SK-N-SH treated with all-trans-retinoic acid at 6 μM for 48 hours (cell line): Measurements from ENCODE around the gene TYW1B.
"Not testable (repeated sequence)": the region's sequence is repeated elsewhere in the genome, so short reads cannot be mapped to it uniquely, and the experiment has no call there.

Experiments
- ARNTL ChIP-seq: fragments of 450-650 bp; formaldehyde crosslinking; IDR thresholded peaks from 2 replicates; pipeline ENCODE4 v1.5.0; 2020; ENCODE audit warnings: low read depth, mild to moderate bottlenecking, moderate library complexity, borderline replicate concordance
- CSDC2 ChIP-seq: fragments of 250-450 bp; sonication (Bioruptor Pico); IDR thresholded peaks from 2 replicates; pipeline ENCODE4 v1.5.0; 2020; ENCODE audit warnings: mild to moderate bottlenecking, moderate library complexity
- GLIS3 ChIP-seq: fragments of 250-450 bp; sonication (Bioruptor Pico); IDR thresholded peaks from 2 replicates; pipeline ENCODE4 v1.5.0; 2020; ENCODE audit warnings: mild to moderate bottlenecking, moderate library complexity
- OSR1 ChIP-seq: fragments of 250-450 bp; sonication (Bioruptor Pico); IDR thresholded peaks from 2 replicates; pipeline ENCODE4 v1.8.0; 2022; ENCODE audit warnings: moderate library complexity, mild to moderate bottlenecking, inconsistent platforms
- RARB ChIP-seq: fragments of 250-450 bp; sonication (Bioruptor Pico); IDR thresholded peaks from 2 replicates; pipeline ENCODE4 v1.8.0; 2021; ENCODE audit warnings: mild to moderate bottlenecking, moderate library complexity
- TCF4 ChIP-seq: fragments of 250-450 bp; sonication (Bioruptor Pico); IDR thresholded peaks from 2 replicates; pipeline ENCODE4 v1.8.0; 2021; ENCODE audit warnings: mild to moderate bottlenecking, moderate library complexity, borderline replicate concordance
- ZFP3 ChIP-seq: fragments of 250-450 bp; sonication (Bioruptor Pico); IDR thresholded peaks from 2 replicates; pipeline ENCODE4 v1.5.0; 2020; ENCODE audit warnings: mild to moderate bottlenecking, moderate library complexity
- ZFP30 ChIP-seq: fragments of 450-650 bp; formaldehyde crosslinking; IDR thresholded peaks from 2 replicates; pipeline ENCODE4 v1.5.0; 2022; ENCODE audit warnings: mild to moderate bottlenecking, moderate library complexity
- ZNF565 ChIP-seq: fragments of 450-650 bp; formaldehyde crosslinking; conservative IDR thresholded peaks from 2 replicates; pipeline ENCODE4 v1.5.0; 2020; ENCODE audit warnings: low read depth, mild to moderate bottlenecking, moderate library complexity
- TF ChIP-seq, protein P1 (sequence below): fragments of 250-450 bp; sonication (Bioruptor Pico); IDR thresholded peaks from 2 replicates; pipeline ENCODE4 v1.8.0; 2021; ENCODE audit warnings: low read depth, mild to moderate bottlenecking, moderate library complexity, borderline replicate concordance
- TF ChIP-seq, protein P2 (sequence below): fragments of 250-450 bp; sonication (Bioruptor Pico); IDR thresholded peaks from 2 replicates; pipeline ENCODE4 v1.8.0; 2020; ENCODE audit warnings: mild to moderate bottlenecking, moderate library complexity, borderline replicate concordance
- TF ChIP-seq, protein P3 (sequence below): fragments of 250-450 bp; sonication (Bioruptor Pico); IDR thresholded peaks from 2 replicates; pipeline ENCODE4 v1.5.1; 2021; ENCODE audit warnings: mild to moderate bottlenecking, moderate library complexity
- TF ChIP-seq, protein P4 (sequence below): fragments of 250-450 bp; sonication (Bioruptor Pico); IDR thresholded peaks from 2 replicates; pipeline ENCODE4 v1.5.1; 2020; ENCODE audit warnings: low read depth, mild to moderate bottlenecking, moderate library complexity

DNA sequence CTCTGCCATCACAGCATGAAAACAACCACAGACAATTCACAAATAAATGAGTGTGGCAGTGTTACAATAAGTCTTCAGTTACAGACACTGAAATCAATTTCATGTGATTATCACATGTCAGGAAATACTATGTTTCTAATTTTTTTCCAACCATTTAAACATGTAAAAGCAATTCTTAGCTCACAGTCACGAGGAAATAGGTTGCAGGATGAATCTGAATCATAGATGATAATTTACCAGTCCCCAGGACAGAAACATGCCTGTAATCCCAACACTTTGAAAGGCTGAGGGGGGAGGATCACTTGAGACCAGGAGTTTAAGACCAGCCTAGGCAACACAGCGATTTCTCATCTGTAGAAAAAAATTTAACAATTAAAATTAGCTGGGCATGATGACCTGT is 283.5 kb downstream of the TYW1B start:
- TF ChIP-seq, protein P1, sequence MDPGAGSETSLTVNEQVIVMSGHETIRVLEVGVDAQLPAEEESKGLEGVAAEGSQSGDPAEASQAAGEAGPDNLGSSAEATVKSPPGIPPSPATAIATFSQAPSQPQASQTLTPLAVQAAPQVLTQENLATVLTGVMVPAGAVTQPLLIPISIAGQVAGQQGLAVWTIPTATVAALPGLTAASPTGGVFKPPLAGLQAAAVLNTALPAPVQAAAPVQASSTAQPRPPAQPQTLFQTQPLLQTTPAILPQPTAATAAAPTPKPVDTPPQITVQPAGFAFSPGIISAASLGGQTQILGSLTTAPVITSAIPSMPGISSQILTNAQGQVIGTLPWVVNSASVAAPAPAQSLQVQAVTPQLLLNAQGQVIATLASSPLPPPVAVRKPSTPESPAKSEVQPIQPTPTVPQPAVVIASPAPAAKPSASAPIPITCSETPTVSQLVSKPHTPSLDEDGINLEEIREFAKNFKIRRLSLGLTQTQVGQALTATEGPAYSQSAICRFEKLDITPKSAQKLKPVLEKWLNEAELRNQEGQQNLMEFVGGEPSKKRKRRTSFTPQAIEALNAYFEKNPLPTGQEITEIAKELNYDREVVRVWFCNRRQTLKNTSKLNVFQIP (CRISPR knock-in tag): not testable (repeated sequence)
- TF ChIP-seq, protein P2, sequence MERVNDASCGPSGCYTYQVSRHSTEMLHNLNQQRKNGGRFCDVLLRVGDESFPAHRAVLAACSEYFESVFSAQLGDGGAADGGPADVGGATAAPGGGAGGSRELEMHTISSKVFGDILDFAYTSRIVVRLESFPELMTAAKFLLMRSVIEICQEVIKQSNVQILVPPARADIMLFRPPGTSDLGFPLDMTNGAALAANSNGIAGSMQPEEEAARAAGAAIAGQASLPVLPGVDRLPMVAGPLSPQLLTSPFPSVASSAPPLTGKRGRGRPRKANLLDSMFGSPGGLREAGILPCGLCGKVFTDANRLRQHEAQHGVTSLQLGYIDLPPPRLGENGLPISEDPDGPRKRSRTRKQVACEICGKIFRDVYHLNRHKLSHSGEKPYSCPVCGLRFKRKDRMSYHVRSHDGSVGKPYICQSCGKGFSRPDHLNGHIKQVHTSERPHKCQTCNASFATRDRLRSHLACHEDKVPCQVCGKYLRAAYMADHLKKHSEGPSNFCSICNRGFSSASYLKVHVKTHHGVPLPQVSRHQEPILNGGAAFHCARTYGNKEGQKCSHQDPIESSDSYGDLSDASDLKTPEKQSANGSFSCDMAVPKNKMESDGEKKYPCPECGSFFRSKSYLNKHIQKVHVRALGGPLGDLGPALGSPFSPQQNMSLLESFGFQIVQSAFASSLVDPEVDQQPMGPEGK: not testable (repeated sequence)
- TF ChIP-seq, protein P3, sequence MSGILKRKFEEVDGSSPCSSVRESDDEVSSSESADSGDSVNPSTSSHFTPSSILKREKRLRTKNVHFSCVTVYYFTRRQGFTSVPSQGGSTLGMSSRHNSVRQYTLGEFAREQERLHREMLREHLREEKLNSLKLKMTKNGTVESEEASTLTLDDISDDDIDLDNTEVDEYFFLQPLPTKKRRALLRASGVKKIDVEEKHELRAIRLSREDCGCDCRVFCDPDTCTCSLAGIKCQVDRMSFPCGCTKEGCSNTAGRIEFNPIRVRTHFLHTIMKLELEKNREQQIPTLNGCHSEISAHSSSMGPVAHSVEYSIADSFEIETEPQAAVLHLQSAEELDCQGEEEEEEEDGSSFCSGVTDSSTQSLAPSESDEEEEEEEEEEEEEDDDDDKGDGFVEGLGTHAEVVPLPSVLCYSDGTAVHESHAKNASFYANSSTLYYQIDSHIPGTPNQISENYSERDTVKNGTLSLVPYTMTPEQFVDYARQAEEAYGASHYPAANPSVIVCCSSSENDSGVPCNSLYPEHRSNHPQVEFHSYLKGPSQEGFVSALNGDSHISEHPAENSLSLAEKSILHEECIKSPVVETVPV (CRISPR knock-in tag): not testable (repeated sequence)
- not testable (repeated sequence) for TF ChIP-seq ZFP30 (CRISPR knock-in tag); TCF4 (CRISPR knock-in tag); ZNF565 (CRISPR knock-in tag); CSDC2; GLIS3 (CRISPR knock-in tag); ZFP3 (CRISPR knock-in tag); ARNTL (CRISPR knock-in tag); OSR1; RARB
- TF ChIP-seq, protein P4, sequence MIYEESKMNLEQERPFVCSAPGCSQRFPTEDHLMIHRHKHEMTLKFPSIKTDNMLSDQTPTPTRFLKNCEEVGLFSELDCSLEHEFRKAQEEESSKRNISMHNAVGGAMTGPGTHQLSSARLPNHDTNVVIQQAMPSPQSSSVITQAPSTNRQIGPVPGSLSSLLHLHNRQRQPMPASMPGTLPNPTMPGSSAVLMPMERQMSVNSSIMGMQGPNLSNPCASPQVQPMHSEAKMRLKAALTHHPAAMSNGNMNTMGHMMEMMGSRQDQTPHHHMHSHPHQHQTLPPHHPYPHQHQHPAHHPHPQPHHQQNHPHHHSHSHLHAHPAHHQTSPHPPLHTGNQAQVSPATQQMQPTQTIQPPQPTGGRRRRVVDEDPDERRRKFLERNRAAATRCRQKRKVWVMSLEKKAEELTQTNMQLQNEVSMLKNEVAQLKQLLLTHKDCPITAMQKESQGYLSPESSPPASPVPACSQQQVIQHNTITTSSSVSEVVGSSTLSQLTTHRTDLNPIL (CRISPR knock-in tag): not testable (repeated sequence)
